WTC11 (cell line): ENCODE measurements around the gene C1D. TPM values are rescaled to one million over a fixed set of nuclear protein-coding genes. Genes with fewer than 3 reads are reported as not detected.

ENCODE experiments used
- ATAC-seq: fragments of 200-7000 bp; cut with Tn5 transposase; 2 replicates; pipeline ENCODE4 v1.10.0; 2021; ENCODE audit warnings: mild to moderate bottlenecking, moderate library complexity
- CTCF ChIA-PET: fragments of 300-600 bp; sonication (Branson Sonifier 250); formaldehyde crosslinking; loops from one replicate; lab custom pipeline; 2021; ENCODE audit warnings: antibody characterized with exemption; lab: Charles Lee
- POLR2A ChIA-PET: fragments of 350-600 bp; sonication (Branson Sonifier 250); formaldehyde crosslinking; loops from one replicate; lab custom pipeline; 2021; ENCODE audit warnings: antibody characterized with exemption; lab: Charles Lee
- DNase-seq: peaks from one replicate; pipeline ENCODE4 v3.0.0; 2021; ENCODE audit warnings: low spot score
- H3K27ac Mint-ChIP-seq: 2 replicates; pipeline ENCODE4 v1.8.0; 2021; ENCODE audit warnings: mixed read lengths
- H3K27me3 Mint-ChIP-seq: 2 replicates; pipeline ENCODE4 v1.8.0; 2021; ENCODE audit warnings: low read depth, mild to moderate bottlenecking, moderate library complexity, mixed read lengths
- H3K36me3 Mint-ChIP-seq: 2 replicates; pipeline ENCODE4 v1.8.0; 2021; ENCODE audit warnings: mixed read lengths
- H3K4me1 Mint-ChIP-seq: 2 replicates; pipeline ENCODE4 v1.8.0; 2022; ENCODE audit warnings: mixed read lengths
- H3K4me3 Mint-ChIP-seq: 2 replicates; pipeline ENCODE4 v1.8.0; 2021; ENCODE audit warnings: mild to moderate bottlenecking, moderate library complexity, mixed read lengths
- H3K9me3 Mint-ChIP-seq: 2 replicates; pipeline ENCODE4 v1.8.0; 2021; ENCODE audit warnings: mixed read lengths
- CBFB ChIP-seq: sonication (generic); formaldehyde crosslinking; IDR thresholded peaks from 2 replicates; pipeline ENCODE4 v1.8.1; 2022; ENCODE audit warnings: mild to moderate bottlenecking, low read depth, missing genetic modification reagents
- CTCF ChIP-seq: fragments of 200-600 bp; IDR thresholded peaks from 2 replicates; pipeline ENCODE4 v1.8.0; 2022; ENCODE audit warnings: antibody characterized with exemption
- E2F1 ChIP-seq: sonication (generic); formaldehyde crosslinking; IDR thresholded peaks from 2 replicates; pipeline ENCODE4 v1.8.0; 2022; ENCODE audit warnings: mild to moderate bottlenecking, missing genetic modification reagents
- ESRRA ChIP-seq: sonication (generic); formaldehyde crosslinking; IDR thresholded peaks from 2 replicates; pipeline ENCODE4 v1.8.1; 2022; ENCODE audit warnings: mild to moderate bottlenecking, missing genetic modification reagents, borderline replicate concordance
- ETV6 ChIP-seq: sonication (generic); formaldehyde crosslinking; IDR thresholded peaks from 2 replicates; pipeline ENCODE4 v1.8.1; 2022; ENCODE audit warnings: mild to moderate bottlenecking, missing genetic modification reagents
- FOXJ3 ChIP-seq: sonication (generic); formaldehyde crosslinking; IDR thresholded peaks from 2 replicates; pipeline ENCODE4 v1.9.0; 2021; ENCODE audit warnings: missing genetic modification reagents, mild to moderate bottlenecking, borderline replicate concordance
- FOXP1 ChIP-seq: sonication (generic); formaldehyde crosslinking; IDR thresholded peaks from 2 replicates; pipeline ENCODE4 v1.8.0; 2022; ENCODE audit warnings: missing genetic modification reagents, mild to moderate bottlenecking, moderate library complexity, borderline replicate concordance
- FOXP4 ChIP-seq: sonication (generic); formaldehyde crosslinking; IDR thresholded peaks from 2 replicates; pipeline ENCODE4 v1.8.0; 2022; ENCODE audit warnings: mild to moderate bottlenecking, missing genetic modification reagents
- IRF1 ChIP-seq: sonication (generic); formaldehyde crosslinking; IDR thresholded peaks from 2 replicates; pipeline ENCODE4 v1.8.0; 2023; ENCODE audit warnings: missing genetic modification reagents
- IRF2 ChIP-seq: sonication (generic); formaldehyde crosslinking; IDR thresholded peaks from 2 replicates; pipeline ENCODE4 v1.8.0; 2022; ENCODE audit warnings: low read depth, missing genetic modification reagents, borderline replicate concordance
- JUN ChIP-seq: sonication (generic); formaldehyde crosslinking; IDR thresholded peaks from 2 replicates; pipeline ENCODE4 v1.8.0; 2023; ENCODE audit warnings: mild to moderate bottlenecking, missing genetic modification reagents
- MAX ChIP-seq: sonication (generic); formaldehyde crosslinking; IDR thresholded peaks from 2 replicates; pipeline ENCODE4 v1.8.0; 2022; ENCODE audit warnings: mild to moderate bottlenecking, missing genetic modification reagents
- MLX ChIP-seq: sonication (generic); formaldehyde crosslinking; IDR thresholded peaks from 2 replicates; pipeline ENCODE4 v1.8.1; 2023; ENCODE audit warnings: mild to moderate bottlenecking, missing genetic modification reagents, moderate library complexity
- PRRX2 ChIP-seq: fragments of 250-450 bp; sonication (Bioruptor Pico); IDR thresholded peaks from 2 replicates; pipeline ENCODE4 v1.8.0; 2021; ENCODE audit warnings: mild to moderate bottlenecking
- RELA ChIP-seq: sonication (generic); formaldehyde crosslinking; IDR thresholded peaks from 2 replicates; pipeline ENCODE4 v1.8.1; 2022; ENCODE audit warnings: missing genetic modification reagents, mild to moderate bottlenecking, borderline replicate concordance
- SOX15 ChIP-seq: fragments of 250-450 bp; sonication (Bioruptor Pico); IDR thresholded peaks from 2 replicates; pipeline ENCODE4 v1.9.0; 2021; ENCODE audit warnings: mild to moderate bottlenecking
- TP53 ChIP-seq: sonication (generic); formaldehyde crosslinking; IDR thresholded peaks from 2 replicates; pipeline ENCODE4 v1.8.1; 2023; ENCODE audit warnings: mild to moderate bottlenecking, missing genetic modification reagents
- ZBTB21 ChIP-seq: sonication (generic); formaldehyde crosslinking; IDR thresholded peaks from 2 replicates; pipeline ENCODE4 v1.8.1; 2023; ENCODE audit warnings: mild to moderate bottlenecking, missing genetic modification reagents, borderline replicate concordance
- ZNF317 ChIP-seq: sonication (generic); formaldehyde crosslinking; IDR thresholded peaks from 2 replicates; pipeline ENCODE4 v1.8.1; 2023; ENCODE audit warnings: low read depth, mild to moderate bottlenecking, moderate library complexity, missing genetic modification reagents, borderline replicate concordance
- total RNA-seq: library from RNA; stranded (reverse); gene quantifications from 3 replicates; pipeline ENCODE4 v1.2.3, GENCODE V29; 2021

Gene C1D
- total RNA-seq, 1 experiment from 2014 or later = 21.0 TPM

GRCh38 chr2:68041704-68042245 is 21.0 kb downstream of the C1D start:
- H3K36me3 Mint-ChIP-seq = peaks cover 6% of the 10 kb centered on the region; the same call in 1 of the 2 replicates

GRCh38 chr2:68040078-68040477 is 22.7 kb downstream of the C1D start:
- CTCF ChIA-PET = no interaction called here
- DNase-seq (no peak), ATAC-seq (no peak)
- H3K27ac Mint-ChIP-seq = no peak overlapping the region
- H3K27me3 Mint-ChIP-seq = no peaks in the 10 kb centered on the region
- POLR2A ChIA-PET = no interaction called here
- no peaks in the 10 kb centered on the region for H3K4me1 Mint-ChIP-seq
- H3K9me3 Mint-ChIP-seq = no peaks in the 10 kb centered on the region
- no peak overlapping the region for H3K4me3 Mint-ChIP-seq
- no peak for TF ChIP-seq MLX (CRISPR knock-in tag)
- TF ChIP-seq IRF2 = no peak
- TF ChIP-seq RELA = no peak
- TF ChIP-seq MAX = no peak
- TF ChIP-seq FOXJ3 (CRISPR knock-in tag) = no peak
- no peak for TF ChIP-seq SOX15
- TF ChIP-seq, all 79 proteins: peak for 0
- peaks cover 4% of the 10 kb centered on the region; the same call in 1 of the 2 replicates for H3K36me3 Mint-ChIP-seq

More at GRCh38 chr2:68041704-68042245, 21.0 kb downstream of the C1D start:
- H3K4me3 Mint-ChIP-seq = no peak overlapping the region
- H3K27me3 Mint-ChIP-seq = no peaks in the 10 kb centered on the region
- TF ChIP-seq PRRX2 (CRISPR knock-in tag) = no peak
- TF ChIP-seq TP53 (CRISPR knock-in tag) = no peak
- TF ChIP-seq ESRRA (CRISPR knock-in tag) = no peak
- TF ChIP-seq MLX (CRISPR knock-in tag) = no peak
- no peak for TF ChIP-seq ZNF317
- TF ChIP-seq CTCF = no peak
- TF ChIP-seq E2F1 (CRISPR knock-in tag) = no peak
- no peak for TF ChIP-seq ETV6
- no peak for TF ChIP-seq FOXP4 (CRISPR knock-in tag)
- TF ChIP-seq ZBTB21 (CRISPR knock-in tag) = no peak
- no peak for TF ChIP-seq CBFB (CRISPR knock-in tag)
- no peak for TF ChIP-seq JUN (CRISPR knock-in tag)
- no peak for TF ChIP-seq IRF1 (CRISPR knock-in tag)
- no peak for TF ChIP-seq FOXP1 (CRISPR knock-in tag)
- DNase-seq = no peak
- POLR2A ChIA-PET = no interaction called here
- H3K27ac Mint-ChIP-seq = no peak overlapping the region
- no peak for ATAC-seq
- no peaks in the 10 kb centered on the region for H3K4me1 Mint-ChIP-seq
- no peaks in the 10 kb centered on the region for H3K9me3 Mint-ChIP-seq
- CTCF ChIA-PET = no interaction called here
